Right forelimb (tissue), 1 donor: Measurements from ENCODE around the gene BAG3.
A peak's percentile ranks its signal among the peaks of the same experiment; 100 is the strongest.
"Not testable (repeated sequence)": the region's sequence is repeated elsewhere in the genome, so short reads cannot be mapped to it uniquely, and the experiment has no call there.

Experiments used
- DNase-seq: peaks from one replicate; pipeline ENCODE4 v3.0.0-alpha.2; 2018

BAG3 gene

DNA sequence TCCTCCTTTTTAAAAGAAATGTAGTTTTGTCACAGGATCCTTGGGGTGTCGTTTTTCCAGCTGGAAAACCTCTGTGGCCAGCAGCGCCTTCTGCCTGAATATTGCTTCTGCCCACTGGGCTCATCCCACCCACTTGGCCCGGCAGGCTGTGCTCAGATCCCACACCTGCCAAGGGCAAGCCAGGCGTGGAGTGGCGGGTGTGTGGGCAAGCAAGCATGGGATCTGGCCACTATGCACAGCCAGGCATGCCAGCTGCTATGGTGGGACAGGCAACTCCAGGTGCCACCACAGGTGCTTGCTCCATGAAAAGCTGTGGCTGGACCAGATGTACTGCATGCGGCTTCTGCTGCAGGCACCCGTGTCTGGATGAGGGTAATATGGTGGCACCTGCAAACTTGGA lies 43.4 kb downstream of the BAG3 start:
- no peak for DNase-seq

DNA sequence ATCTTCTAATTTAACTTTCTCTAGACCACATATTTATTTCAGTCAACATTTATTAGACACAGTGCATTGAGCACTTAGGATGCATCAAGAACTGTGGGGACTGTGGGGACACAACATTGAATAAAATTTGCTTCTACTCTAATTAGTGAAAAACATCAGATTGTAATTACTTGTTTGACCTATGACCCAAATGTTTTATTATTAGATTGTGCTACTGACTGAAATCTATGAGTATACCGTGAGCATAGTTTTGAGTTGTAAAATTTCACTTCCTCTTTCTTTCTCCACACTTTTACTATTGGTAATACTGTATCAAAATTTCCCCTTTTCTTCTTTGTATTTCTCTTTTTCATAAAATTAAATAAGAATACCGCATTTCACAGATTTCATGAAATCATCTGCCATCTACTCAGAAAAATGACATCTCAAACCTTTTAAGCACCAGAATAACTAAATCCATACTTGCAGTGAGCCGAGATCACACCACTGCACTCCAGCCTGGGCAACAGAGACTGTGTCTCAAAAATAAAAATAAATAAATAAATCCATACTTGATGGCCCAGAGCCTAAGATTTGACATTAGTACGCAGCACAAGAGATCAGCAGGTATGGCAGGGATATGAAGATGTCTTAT lies 49.3 kb downstream of the BAG3 start:
- DNase-seq, result no peak

DNA sequence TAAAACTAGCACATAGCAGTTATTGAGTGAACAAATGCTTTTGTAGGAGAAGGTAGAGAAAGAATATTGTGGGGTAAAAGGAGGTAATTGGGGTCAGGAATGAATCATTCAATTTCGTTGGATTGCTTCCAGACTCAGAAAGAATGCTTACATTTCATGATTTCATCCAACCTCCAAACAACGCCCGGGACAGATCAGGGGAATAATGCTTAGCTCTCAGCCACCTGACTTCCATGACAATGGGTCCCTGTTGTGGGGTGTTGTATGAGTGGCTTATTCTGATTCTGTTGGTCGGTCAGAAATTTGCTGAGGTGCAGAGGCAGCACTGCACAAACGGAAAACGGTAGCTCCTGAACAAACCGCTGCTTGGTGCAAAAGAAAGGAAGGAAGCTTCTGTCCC lies 50.7 kb downstream of the BAG3 start:
- no peak for DNase-seq

- DNase-seq, result no peak
These were observed 51.4 kb downstream of the BAG3 start for GRCh38 chr10:119702583-119702982.

- no peak for DNase-seq
These were observed 52.8 kb downstream of the BAG3 start for GRCh38 chr10:119703903-119704508.

GRCh38 chr10:119705434-119705831 lies 54.3 kb downstream of the BAG3 start:
- no peak for DNase-seq

DNA sequence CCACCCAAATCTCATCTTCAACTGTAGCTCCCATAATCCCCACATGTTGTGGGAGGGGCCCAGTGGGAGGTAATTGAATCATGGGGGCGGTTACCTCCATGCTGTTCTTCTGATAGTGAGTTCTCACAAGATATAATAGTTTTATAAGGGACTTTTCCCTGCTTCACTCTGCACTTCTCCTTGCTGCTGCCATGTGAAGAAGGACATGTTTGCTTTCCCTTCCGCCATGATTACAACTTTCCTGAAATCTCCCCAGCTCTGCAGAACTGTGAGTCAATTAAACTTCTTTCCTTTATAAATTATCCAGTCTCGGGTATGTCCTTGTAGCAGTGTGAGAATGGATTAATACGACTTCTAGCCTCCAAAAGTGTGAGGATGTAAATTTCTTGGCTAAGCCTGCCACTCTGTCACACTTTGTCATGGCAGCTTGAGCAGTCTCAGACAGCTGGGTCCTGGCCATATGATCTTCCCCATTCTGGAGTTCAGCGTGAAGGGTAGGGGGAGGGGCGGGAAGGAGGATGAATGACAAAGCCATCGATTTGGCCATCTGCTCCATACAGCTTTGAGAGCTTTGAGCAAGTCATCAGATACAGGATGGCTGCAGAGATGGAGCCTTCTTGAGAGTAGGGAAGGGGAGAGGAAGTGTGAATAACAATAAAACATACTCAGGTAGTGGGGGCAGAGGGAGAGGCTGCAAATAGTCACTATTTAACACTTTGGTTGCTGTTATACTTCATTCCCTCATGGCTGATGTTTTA lies 55.5 kb downstream of the BAG3 start:
- no peak for DNase-seq

DNA sequence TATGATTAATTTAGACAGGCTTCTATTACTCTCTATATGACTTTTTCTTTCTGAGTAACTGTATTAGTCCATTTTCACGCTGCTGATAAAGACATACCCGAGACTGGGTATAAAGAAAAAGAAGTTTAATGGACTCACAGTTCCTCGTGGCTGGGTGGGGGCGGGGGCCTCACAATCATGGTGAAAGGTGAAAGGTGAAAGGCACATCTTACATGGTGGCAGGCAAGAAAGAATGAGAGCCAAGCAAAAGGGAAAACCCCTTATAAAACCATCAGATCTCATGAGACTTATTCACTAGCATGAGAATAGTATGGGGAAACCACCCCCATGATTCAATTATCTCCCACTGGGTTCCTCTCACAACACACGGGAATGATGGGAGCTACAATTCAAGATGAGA lies 56.2 kb downstream of the BAG3 start:
- DNase-seq, result not testable (repeated sequence)

DNA sequence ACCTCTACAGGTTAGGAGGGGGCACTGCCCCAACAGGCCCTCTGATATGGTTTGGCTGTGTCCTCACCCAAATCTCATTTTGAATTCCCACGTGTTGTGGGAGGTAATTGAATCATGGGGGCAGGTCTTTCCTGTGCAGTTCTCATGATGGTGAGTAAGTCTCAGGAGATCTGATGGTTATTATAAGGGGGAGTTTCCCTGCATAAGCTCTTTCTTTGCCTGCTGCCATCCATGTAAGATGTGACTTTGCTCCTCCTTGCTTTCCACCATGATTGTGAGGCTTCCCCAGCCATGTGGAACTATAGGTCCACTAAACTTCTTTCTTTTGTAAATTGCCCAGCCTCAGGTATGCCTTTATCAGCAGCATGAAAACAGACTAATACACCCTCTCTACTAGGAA lies 59.8 kb downstream of the BAG3 start:
- DNase-seq, result not testable (repeated sequence)

DNA sequence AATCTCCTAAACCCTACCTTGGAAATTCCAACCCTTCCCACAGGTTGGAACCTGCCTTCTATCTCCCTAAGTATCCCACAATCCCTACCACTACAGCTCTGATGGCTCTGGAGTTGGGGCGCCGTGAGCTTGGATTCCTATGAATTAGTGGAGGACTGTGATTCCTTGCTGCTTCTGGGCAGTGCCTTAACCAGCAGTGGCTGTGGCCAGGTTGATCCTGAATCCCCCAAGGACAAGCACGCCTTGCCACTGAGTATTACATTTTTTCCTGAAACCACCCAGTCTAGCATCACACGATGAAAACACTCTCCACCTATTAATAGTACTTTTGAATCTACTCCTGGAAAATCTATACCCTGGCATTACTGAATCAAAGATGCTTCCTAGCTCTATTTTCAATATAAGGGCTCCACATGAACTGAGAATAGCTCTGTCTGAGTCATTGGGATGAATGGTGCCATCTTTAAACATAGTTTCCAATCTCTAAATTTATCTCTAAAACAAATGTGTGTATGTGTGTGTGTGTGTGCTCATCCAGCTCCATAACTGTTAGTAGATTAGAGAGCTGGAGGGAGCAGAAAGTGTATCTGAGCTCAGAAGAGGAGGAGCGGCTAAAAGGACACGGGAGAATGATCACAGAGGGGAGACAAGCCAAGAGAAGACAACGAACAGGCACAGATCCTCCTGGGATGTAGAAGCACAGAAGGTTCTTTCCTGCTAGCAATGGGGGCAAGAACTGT lies 62.7 kb downstream of the BAG3 start:
- no peak for DNase-seq

DNA sequence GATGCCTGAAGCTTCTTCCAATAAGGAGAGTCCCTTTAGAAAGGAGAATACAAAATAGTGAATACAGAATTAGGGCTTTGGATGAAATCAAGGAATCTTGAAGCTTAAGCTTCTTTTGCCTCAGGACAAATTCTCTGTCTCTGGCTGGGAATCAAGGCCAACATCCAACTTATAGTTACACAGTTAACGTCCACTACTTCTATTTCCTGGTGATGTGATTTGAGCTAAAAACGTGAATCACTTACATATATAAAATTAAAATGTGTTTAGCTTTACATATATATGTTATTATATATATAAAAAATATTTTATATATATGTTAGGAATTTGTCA lies 63.3 kb downstream of the BAG3 start:
- no peak for DNase-seq

DNA sequence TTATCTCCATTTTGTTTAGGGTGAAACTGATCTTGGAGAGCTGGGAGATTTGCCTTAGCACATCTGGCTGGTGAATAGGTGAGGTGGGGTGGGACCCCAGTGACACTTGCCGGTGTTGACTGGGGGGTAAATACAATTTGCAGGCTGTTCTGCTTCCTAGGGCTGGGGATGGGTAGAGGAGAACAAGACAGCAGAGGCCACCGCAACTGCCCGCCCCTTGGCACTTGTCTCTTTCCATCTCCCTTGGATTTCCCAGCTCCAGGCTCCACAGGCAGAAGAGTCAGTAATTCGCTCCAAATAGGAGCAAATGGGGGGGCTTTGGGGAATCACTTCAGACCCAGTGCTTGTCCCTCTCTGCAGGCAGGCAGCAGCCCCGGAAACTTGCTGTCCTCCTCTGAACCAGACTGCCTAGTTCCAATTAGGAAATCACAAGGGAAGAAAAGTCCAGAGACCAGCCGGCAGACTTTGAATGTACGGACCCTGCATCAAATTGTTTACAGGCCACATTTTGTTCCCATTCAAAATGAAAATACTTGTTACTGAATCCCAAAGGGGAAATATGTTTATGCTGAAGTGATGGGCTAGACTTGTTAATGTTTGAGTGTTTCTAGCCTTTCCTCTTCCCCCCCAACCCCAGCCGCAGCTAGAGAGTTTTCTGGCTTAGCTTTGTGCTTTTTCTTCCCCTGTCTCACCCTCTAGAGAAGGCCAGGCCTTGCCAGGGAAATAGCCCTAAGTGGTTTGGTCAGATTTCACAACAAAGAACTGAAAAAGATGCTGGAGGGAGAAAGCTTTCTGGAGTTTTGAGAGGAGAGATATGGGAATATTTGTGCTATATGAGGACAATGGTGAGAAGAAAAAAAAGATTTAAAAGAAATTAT lies 64.7 kb downstream of the BAG3 start:
- DNase-seq, result no peak

- DNase-seq, result no peak
These were observed 72.0 kb downstream of the BAG3 start for GRCh38 chr10:119723161-119723560.

- no peak for DNase-seq
These were observed 72.4 kb downstream of the BAG3 start for GRCh38 chr10:119723624-119724023.

DNA sequence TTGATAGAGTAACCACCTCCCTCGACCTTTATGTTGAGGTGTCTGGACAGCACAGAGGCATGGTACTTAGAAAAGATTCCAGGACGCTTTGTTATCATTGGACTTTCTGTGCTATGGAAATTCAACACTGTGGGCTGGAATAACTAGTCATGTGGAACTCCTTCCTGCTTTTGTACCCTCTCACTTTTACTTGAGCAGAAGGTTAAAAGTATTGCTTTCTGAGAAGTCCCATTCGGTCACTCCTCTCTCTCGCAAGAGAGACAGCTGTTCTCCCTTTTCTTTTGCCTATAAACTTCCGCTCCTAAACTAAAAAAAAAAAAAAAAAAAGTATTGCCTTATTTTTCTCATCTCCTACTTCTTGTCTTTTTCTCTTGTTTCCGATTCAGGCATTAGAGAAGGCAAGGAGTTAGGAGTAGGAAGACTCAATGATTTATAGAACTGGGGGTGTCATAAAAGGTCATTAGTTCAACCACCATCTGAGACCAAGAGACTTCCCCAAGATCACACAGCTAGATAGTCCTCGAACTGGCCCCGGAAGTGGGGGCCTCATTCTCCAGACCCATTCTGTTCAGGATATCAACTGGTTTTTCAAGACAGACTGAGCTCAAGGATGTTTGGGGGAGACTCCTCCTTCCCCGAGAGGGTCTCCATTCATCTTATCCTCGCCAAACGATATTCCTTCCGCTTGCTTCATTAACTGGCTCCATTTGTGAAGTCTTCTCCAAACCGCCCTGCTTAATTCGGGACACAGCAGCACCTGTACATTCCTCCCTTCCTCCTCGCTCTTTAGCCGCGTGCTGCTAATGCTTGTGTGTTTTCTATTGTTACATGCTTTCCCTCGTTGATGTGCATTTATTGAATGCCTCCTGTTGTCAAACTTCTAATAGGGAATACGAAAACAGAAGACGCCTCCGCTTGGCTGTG lies 73.7 kb downstream of the BAG3 start:
- peak; percentile 52 for DNase-seq

GRCh38 chr10:119725517-119725827 lies 74.3 kb downstream of the BAG3 start:
- no peak for DNase-seq

DNA sequence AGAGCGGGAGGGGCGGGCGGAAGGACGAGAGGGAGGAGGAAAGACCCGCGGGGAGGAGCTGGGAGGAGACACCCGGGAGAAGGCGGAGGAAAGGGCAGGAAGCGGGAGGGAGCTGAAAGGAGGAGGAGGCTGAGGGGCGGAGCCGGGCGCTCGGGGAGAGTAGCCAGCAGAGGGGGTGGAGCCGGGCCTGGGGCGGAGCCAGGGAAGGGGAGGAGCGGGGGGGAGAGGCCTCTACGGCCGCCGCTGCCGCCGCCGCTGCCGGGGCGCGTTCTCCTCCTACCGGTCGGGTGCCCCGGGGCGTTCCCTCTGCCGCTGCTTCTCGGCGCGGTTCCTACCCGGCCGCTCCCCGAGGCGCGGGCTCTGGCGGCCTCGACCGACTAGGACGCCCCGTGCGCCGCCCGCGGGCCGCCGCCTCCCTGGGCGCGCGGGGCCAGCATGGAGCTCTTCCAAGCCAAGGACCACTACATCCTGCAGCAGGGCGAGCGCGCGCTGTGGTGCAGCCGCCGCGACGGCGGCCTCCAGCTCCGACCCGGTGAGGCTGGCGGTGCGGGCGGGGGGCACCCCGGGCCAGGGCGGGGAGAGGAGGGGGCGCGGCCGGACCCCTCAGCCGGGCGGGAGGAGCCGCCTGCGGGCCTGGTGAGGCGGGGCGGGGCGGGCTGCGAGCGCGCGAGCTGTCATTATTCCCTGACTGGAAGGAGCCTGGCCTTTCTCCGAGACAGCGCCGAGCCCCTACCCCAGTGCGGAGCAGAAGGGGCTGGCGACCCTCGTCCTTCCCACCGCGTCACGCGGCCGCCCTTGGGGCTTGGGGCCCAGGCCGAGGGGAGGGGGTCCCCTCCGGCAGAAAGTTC lies 74.9 kb downstream of the BAG3 start, which contains the start of gene INPP5F:
INPP5F (plus strand) TSS at position 223 of the 848 bp plus-strand sequence; CDS start at position 436, 213 bp downstream.
- peak; percentile 100 for DNase-seq

DNA sequence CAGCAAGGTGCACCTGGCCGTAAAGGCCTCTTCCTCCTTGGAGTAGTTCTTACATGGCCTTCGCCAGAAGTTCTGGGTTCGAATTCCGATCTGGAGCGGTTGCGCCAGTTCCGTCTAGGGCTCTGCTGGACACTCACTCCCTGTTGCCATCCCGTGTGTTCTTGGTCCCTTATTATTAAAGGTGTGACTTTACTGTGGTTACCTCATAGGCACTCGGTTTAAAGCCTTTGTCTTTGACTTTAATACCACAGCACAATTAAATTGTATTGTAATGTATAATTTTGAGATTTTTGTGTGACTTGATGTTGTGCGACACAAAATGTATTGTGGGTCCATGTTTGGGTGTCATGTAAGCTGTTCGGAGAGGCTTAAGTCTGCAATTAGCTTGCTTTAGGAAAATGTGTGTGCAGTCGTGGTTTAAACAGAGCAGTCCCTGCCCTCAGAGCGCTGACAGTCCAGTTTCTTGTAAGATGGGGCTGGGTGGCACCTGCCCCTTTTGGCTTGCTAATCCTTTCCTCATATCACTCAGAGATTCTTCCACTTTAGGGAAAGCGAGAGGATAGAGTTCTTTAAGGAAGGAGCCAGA lies 75.6 kb downstream of the BAG3 start:
- no peak for DNase-seq
